Activated gamma-delta T cell treated with Interleukin-2 at 50 U/mL for 16 hours (primary cell): Measurements from ENCODE around the gene SESTD1.
A peak's percentile ranks its signal among the peaks of the same experiment; 100 is the strongest.
"Not testable (repeated sequence)": the region's sequence is repeated elsewhere in the genome, so short reads cannot be mapped to it uniquely, and the experiment has no call there.

Experiments used
- DNase-seq: peaks from one replicate; pipeline ENCODE4 v3.0.0-alpha.2; 2020

Gene SESTD1

GRCh38 chr2:179237209-179237946 is 27.3 kb downstream of the SESTD1 start:
- DNase-seq = no peak

GRCh38 chr2:179235463-179236108 is 29.0 kb downstream of the SESTD1 start:
- no peak for DNase-seq

- no peak for DNase-seq
These were observed 29.9 kb downstream of the SESTD1 start for GRCh38 chr2:179234658-179235240.

GRCh38 chr2:179233626-179234430 is 30.8 kb downstream of the SESTD1 start:
- DNase-seq = no peak

- DNase-seq = no peak
These were observed 31.5 kb downstream of the SESTD1 start for GRCh38 chr2:179233083-179233490.

- DNase-seq = no peak
These were observed 37.7 kb downstream of the SESTD1 start for GRCh38 chr2:179226961-179227259.

- DNase-seq = no peak
These were observed 38.2 kb downstream of the SESTD1 start for GRCh38 chr2:179226203-179226960.

GRCh38 chr2:179224361-179224760 is 40.3 kb downstream of the SESTD1 start:
- no peak for DNase-seq

- DNase-seq = no peak
These were observed 42.6 kb downstream of the SESTD1 start for GRCh38 chr2:179222076-179222475.

GRCh38 chr2:179218848-179219594 is 45.6 kb downstream of the SESTD1 start:
- peak; percentile 27 for DNase-seq

GRCh38 chr2:179214671-179215070 is 50.0 kb downstream of the SESTD1 start:
- DNase-seq = not testable (repeated sequence)

GRCh38 chr2:179211355-179211754 is 53.3 kb downstream of the SESTD1 start:
- DNase-seq = no peak

- DNase-seq = not testable (repeated sequence)
These were observed 56.4 kb downstream of the SESTD1 start for GRCh38 chr2:179208277-179208676.

- DNase-seq = no peak
These were observed 57.6 kb downstream of the SESTD1 start for GRCh38 chr2:179207047-179207446.

- DNase-seq = no peak
These were observed 62.8 kb downstream of the SESTD1 start for GRCh38 chr2:179201869-179202268.

GRCh38 chr2:179195926-179196590 is 68.6 kb downstream of the SESTD1 start:
- DNase-seq = not testable (repeated sequence)

- no peak for DNase-seq
These were observed 69.5 kb downstream of the SESTD1 start for GRCh38 chr2:179195141-179195540.

GRCh38 chr2:179193759-179194394 is 70.8 kb downstream of the SESTD1 start:
- no peak for DNase-seq

GRCh38 chr2:179191110-179191509 is 73.5 kb downstream of the SESTD1 start:
- DNase-seq = no peak

GRCh38 chr2:179186126-179186525 is 78.5 kb downstream of the SESTD1 start:
- no peak for DNase-seq

GRCh38 chr2:179184610-179185009 is 80.0 kb downstream of the SESTD1 start:
- no peak for DNase-seq
